Natural killer cell (primary cell): Measurements from ENCODE around the gene CDCA4. TPM values are rescaled to one million over a fixed set of nuclear protein-coding genes. Genes with fewer than 3 reads are reported as not detected.

Experiments used
- ATAC-seq, 3 donors: fragments of 150-1000 bp in 2 of 3; fragments of 200-7000 bp in 1 of 3; cut with Tn5 transposase; 1 replicate in 1 of 3; 2 replicates in 2 of 3; pipeline ENCODE4 v1.10.0; 2021; ENCODE audit warnings: mild to moderate bottlenecking in 2 of 3, moderate library complexity in 2 of 3
- DNase-seq, 2 donors: peaks; one replicate each; pipeline versions ENCODE4 v3.0.0 to v3.0.0-alpha.2; 2013 to 2021; ENCODE audit warnings: mixed read lengths in 1 of 2
- H3K27ac ChIP-seq: one replicate; pipeline ENCODE4 v1.5.1; 2013; ENCODE audit warnings: mild to moderate bottlenecking, low read length
- H3K27me3 ChIP-seq: one replicate; pipeline ENCODE4 v1.6.1; 2013; ENCODE audit warnings: low read length; ENCODE audit not compliant: control insufficient read depth, insufficient read depth
- H3K36me3 ChIP-seq: one replicate; pipeline ENCODE4 v1.6.1; 2013; ENCODE audit warnings: low read length; ENCODE audit not compliant: control insufficient read depth, insufficient read depth
- H3K4me1 ChIP-seq: one replicate; pipeline ENCODE4 v1.6.1; 2013; ENCODE audit warnings: low read length; ENCODE audit not compliant: control insufficient read depth, insufficient read depth
- H3K4me3 ChIP-seq: one replicate; pipeline ENCODE4 v1.5.1; 2013; ENCODE audit warnings: low read length
- H3K9me3 ChIP-seq: one replicate; pipeline ENCODE4 v1.6.1; 2013; ENCODE audit warnings: low read length; ENCODE audit not compliant: control insufficient read depth, insufficient read depth
- H3K27ac Mint-ChIP-seq, 2 donors: one replicate each; pipeline ENCODE4 v1.8.0; 2022; ENCODE audit warnings: mild to moderate bottlenecking in 2 of 2, mixed read lengths in 2 of 2, moderate library complexity in 1 of 2
- H3K27me3 Mint-ChIP-seq, 2 donors: one replicate each; pipeline ENCODE4 v1.8.0; 2022; ENCODE audit warnings: low read depth in 2 of 2, mixed read lengths in 2 of 2
- H3K36me3 Mint-ChIP-seq: one replicate; pipeline ENCODE4 v1.8.0; 2022; ENCODE audit warnings: mixed read lengths
- H3K4me1 Mint-ChIP-seq, 2 donors: one replicate each; pipeline ENCODE4 v1.8.0; 2022; ENCODE audit warnings: mixed read lengths in 2 of 2
- H3K4me3 Mint-ChIP-seq: one replicate; pipeline ENCODE4 v1.8.0; 2022; ENCODE audit warnings: mild to moderate bottlenecking, moderate library complexity, mixed read lengths
- H3K9me3 Mint-ChIP-seq, 2 donors: one replicate each; pipeline ENCODE4 v1.8.0; 2022; ENCODE audit warnings: mixed read lengths in 2 of 2
- WGBS: methylation state at CpG from one replicate; pipeline ENCODE4 v1.1.7; 2013; ENCODE audit warnings: missing lambda C conversion rate; ENCODE audit not compliant: insufficient coverage; 5-methylcytosine and 5-hydroxymethylcytosine counted together
- intact Hi-C: fragments of 100-400 bp; cut with micrococcal nuclease; formaldehyde crosslinking; loops from one replicate; pipeline ENCODE4 v1.14.2; 2022
- total RNA-seq, 4 donors: library from RNA; stranded (reverse); fragments of 120-200 nt in 1 of 4; gene quantifications; one replicate each; pipeline versions ENCODE4 v1.2.3 to v1.2.4, GENCODE V29; 2013 to 2022
- TF ChIP-seq, protein P1 (sequence below): fragments of 200-600 bp; IDR thresholded peaks from one replicate; pipeline ENCODE4 v1.8.0; 2022; ENCODE audit warnings: antibody characterized with exemption

CDCA4 gene
- total RNA-seq, 3 donors from 2014 or later (not counting 1 experiment from before 2014, with no cell fraction given): 10.3 to 20.7 (median 16.6) TPM

DNA sequence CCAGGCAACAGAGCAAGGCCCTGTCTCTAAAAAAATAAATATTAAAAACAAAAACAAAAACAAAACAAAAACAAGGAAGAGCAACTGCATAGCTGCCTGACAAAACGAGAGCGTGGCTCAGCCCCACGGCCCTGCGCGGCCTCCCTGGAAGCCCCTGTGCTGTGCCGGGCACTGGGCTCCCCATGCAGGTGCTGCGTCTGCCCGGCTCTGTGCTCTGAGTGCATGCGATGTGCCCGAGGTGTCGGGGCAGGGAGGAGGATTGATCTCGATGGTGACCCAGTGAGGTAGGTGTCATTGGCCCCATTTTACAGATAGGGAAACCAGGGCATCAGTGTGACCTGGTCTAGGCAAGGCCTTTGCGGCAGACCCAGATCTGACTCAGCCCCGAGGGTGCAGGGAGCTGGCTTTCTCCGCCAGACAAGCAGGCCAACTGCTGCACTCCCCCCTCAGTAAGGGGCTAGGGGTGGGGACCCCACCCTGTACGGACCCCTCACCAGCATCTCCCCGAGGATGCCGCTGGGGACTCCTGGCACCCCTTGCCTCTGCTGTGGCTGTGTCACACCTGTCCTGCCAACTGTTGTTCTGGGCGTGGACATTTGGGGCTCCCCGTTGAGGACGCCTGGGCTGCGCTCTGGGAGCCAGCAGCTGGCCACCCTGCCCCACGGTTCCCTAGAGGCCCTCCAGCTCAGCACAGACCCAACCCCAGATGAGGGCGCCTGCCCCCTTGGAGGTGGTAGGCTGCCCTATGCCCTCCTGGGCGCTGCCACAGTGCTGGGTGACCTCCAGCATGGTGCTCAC, 29.1 kb upstream of the CDCA4 start:
- Mint-ChIP-seq H3K27ac (no peak overlapping the region), H3K36me3 (no peaks in the 10 kb centered on the region), H3K9me3 (no peaks in the 10 kb centered on the region), H3K4me1 (peaks cover 7 to 19% of the 10 kb centered on the region in 2 donors), H3K27me3 (no peaks in the 10 kb centered on the region), H3K4me3 (no peak overlapping the region)
- Histone ChIP-seq H3K36me3 (peaks cover 52% of the 10 kb centered on the region), H3K27ac (no peak overlapping the region), H3K4me1 (peaks cover 11% of the 10 kb centered on the region), H3K4me3 (no peak overlapping the region), H3K27me3 (no peaks in the 10 kb centered on the region), H3K9me3 (no peaks in the 10 kb centered on the region)
- TF ChIP-seq, protein P1, sequence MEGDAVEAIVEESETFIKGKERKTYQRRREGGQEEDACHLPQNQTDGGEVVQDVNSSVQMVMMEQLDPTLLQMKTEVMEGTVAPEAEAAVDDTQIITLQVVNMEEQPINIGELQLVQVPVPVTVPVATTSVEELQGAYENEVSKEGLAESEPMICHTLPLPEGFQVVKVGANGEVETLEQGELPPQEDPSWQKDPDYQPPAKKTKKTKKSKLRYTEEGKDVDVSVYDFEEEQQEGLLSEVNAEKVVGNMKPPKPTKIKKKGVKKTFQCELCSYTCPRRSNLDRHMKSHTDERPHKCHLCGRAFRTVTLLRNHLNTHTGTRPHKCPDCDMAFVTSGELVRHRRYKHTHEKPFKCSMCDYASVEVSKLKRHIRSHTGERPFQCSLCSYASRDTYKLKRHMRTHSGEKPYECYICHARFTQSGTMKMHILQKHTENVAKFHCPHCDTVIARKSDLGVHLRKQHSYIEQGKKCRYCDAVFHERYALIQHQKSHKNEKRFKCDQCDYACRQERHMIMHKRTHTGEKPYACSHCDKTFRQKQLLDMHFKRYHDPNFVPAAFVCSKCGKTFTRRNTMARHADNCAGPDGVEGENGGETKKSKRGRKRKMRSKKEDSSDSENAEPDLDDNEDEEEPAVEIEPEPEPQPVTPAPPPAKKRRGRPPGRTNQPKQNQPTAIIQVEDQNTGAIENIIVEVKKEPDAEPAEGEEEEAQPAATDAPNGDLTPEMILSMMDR: no peak
- whole genome bisulfite sequencing: 90% methylated on average over 25 of the region's 25 CpGs
- ATAC-seq (no peak), DNase-seq (peak in 1 of 2 donors; percentile 9)
- intact Hi-C loops: no loop called here

DNA sequence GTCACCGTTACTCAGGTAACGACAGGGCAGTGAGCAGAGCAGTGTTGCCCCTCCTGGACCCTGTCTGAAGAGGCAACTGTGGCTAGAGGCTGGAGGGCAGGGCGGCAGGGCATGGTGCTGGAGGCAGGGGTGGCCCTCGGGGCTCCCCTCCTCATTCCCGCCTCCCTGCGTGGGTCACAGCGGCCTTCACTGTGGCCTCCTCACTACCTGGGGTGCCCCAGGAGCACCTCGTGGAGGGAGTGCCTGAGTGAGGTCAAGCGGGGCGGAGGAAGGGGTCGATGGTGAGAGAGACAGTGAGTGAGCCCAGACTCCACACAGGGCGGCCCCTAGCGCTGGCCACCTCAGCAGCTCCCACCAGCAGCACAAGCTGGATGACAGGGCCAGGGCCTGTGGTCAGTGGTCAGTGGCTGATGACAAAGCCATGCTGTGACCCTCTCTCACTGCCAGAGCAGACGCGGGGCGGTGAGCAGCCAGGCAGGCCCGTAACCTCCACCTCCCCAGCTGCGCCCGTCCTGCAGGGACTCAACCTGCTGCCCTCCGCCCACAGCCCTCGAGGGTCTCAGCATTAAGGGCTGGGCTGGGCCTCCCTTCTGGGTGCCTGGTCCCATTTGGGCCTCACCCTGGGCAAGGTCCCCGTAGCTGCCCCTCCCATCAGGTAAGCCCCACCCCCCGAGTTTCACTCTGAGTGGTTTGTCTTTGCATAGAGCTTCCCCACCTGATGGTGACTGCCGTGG, 26.6 kb upstream of the CDCA4 start:
- Mint-ChIP-seq H3K27ac (peak overlapping the region in 1 of 2 donors; percentile 34), H3K9me3 (no peaks in the 10 kb centered on the region), H3K4me3 (no peak overlapping the region), H3K36me3 (no peaks in the 10 kb centered on the region), H3K27me3 (no peaks in the 10 kb centered on the region), H3K4me1 (peaks cover 13 to 24% of the 10 kb centered on the region in 2 donors)
- peaks cover 11% of the 10 kb centered on the region for H3K4me1 ChIP-seq
- no peak for ATAC-seq
- intact Hi-C loops: no loop called here
- no peaks in the 10 kb centered on the region for H3K9me3 ChIP-seq
- H3K36me3 ChIP-seq: peaks cover 37% of the 10 kb centered on the region
- DNase-seq: peak in 1 of 2 donors; percentile 33
- TF ChIP-seq, protein P1: no peak
- H3K27me3 ChIP-seq: no peaks in the 10 kb centered on the region
- H3K27ac ChIP-seq: no peak overlapping the region
- 87% methylated on average over 24 of the region's 24 CpGs for WGBS
- H3K4me3 ChIP-seq: no peak overlapping the region

DNA sequence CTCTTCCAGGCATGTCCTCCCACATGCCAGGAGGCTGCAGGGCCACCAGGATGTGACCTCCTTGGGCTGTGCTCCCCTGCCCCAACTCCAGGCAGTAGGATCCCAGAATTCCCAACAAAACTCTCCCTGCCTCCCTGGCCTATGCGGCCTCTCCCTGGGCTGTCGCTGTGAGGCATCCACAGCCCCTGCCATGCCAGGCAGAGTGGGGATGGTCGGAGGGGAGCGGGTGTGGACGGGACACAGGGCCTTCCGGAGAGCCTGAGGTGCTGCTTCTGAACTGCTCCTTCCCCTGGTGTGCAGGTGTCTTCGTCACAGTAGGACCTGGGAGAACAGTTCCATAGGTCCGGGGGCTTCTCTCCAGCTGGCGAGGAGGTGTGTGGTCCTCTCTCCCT, 26.0 kb upstream of the CDCA4 start:
- H3K36me3 ChIP-seq: peaks cover 35% of the 10 kb centered on the region
- intact Hi-C loops: no loop called here
- H3K27ac ChIP-seq: no peak overlapping the region
- Mint-ChIP-seq H3K4me1 (peaks cover 13 to 23% of the 10 kb centered on the region in 2 donors), H3K9me3 (no peaks in the 10 kb centered on the region), H3K27ac (no peak overlapping the region), H3K27me3 (no peaks in the 10 kb centered on the region), H3K4me3 (no peak overlapping the region), H3K36me3 (no peaks in the 10 kb centered on the region)
- TF ChIP-seq, protein P1: no peak
- H3K27me3 ChIP-seq: no peaks in the 10 kb centered on the region
- no peaks in the 10 kb centered on the region for H3K9me3 ChIP-seq
- 95% methylated on average over 9 of the region's 9 CpGs for WGBS
- no peak overlapping the region for H3K4me3 ChIP-seq
- DNase-seq (no peak), ATAC-seq (no peak)
- H3K4me1 ChIP-seq: peaks cover 11% of the 10 kb centered on the region
